HG02610 (cell line): ENCODE measurements around the gene RAB9B.
"Not testable (repeated sequence)": the region's sequence is repeated elsewhere in the genome, so short reads cannot be mapped to it uniquely, and the experiment has no call there.

Experiments
- ATAC-seq: cut with Tn5 transposase; IDR thresholded peaks from one replicate; pipeline ENCODE4 v1.9.1; 2021; ENCODE audit warnings: mild to moderate bottlenecking, moderate library complexity; ENCODE audit not compliant: unreplicated experiment

Gene RAB9B

GRCh38 chrX:103831803-103832544 is at the start of gene RAB9B:
Gene RAB9B (minus strand): TSS chrX:103832257. CDS start chrX:103825784, 6,473 bp downstream.
- peak; percentile 66 for ATAC-seq

- no peak for ATAC-seq
Observed at GRCh38 chrX:103879339-103879738, 47.3 kb upstream of the RAB9B start.

GRCh38 chrX:103878466-103879122 is 46.5 kb upstream of the RAB9B start:
- ATAC-seq: no peak

GRCh38 chrX:103877571-103877970 is 45.5 kb upstream of the RAB9B start:
- no peak for ATAC-seq

GRCh38 chrX:103864886-103865534 is 33.0 kb upstream of the RAB9B start:
- no peak for ATAC-seq

GRCh38 chrX:103864149-103864548 is 32.1 kb upstream of the RAB9B start:
- ATAC-seq: no peak

GRCh38 chrX:103861200-103861599 is 29.1 kb upstream of the RAB9B start:
- ATAC-seq: no peak

GRCh38 chrX:103849558-103849957 is 17.5 kb upstream of the RAB9B start:
- ATAC-seq: no peak

GRCh38 chrX:103847174-103847870 is 15.3 kb upstream of the RAB9B start:
- ATAC-seq: no peak

- ATAC-seq: no peak
Observed at GRCh38 chrX:103846386-103846785, 14.3 kb upstream of the RAB9B start.

GRCh38 chrX:103845165-103845653 is 13.2 kb upstream of the RAB9B start:
- peak; percentile 76 for ATAC-seq

GRCh38 chrX:103839404-103839803 is 7.3 kb upstream of the RAB9B start:
- peak; percentile 49 for ATAC-seq

GRCh38 chrX:103831342-103831802 is 685 bp downstream of the RAB9B start:
- ATAC-seq: peak; percentile 13

- no peak for ATAC-seq
Observed at GRCh38 chrX:103830848-103831247, 1.2 kb downstream of the RAB9B start.

GRCh38 chrX:103828529-103828928 is 3.5 kb downstream of the RAB9B start:
- ATAC-seq: no peak

GRCh38 chrX:103825881-103826280 is 6.2 kb downstream of the RAB9B start:
- no peak for ATAC-seq

- no peak for ATAC-seq
Observed at GRCh38 chrX:103823591-103823990, 8.5 kb downstream of the RAB9B start.

GRCh38 chrX:103820802-103821201 is 11.3 kb downstream of the RAB9B start:
- not testable (repeated sequence) for ATAC-seq

- ATAC-seq: no peak
Observed at GRCh38 chrX:103818842-103819619, 13.0 kb downstream of the RAB9B start.

- ATAC-seq: no peak
Observed at GRCh38 chrX:103817502-103817901, 14.6 kb downstream of the RAB9B start.
